ENCODE data around the gene BORCS5.
"Not testable (repeated sequence)": the region's sequence is repeated elsewhere in the genome, so short reads cannot be mapped to it uniquely, and the experiment has no call there.

The BORCS5 gene

GRCh38 chr12:12488823-12489550 lies 132.1 kb downstream of the BORCS5 start:
- DNase-seq (ENCODE audit: low read depth) = no peak

- DNase-seq (ENCODE audit: low read depth) = no peak
Measured at GRCh38 chr12:12491606-12492005, 134.7 kb downstream of the BORCS5 start.

- DNase-seq (ENCODE audit: low read depth) = no peak
Measured at GRCh38 chr12:12492547-12492946, 135.7 kb downstream of the BORCS5 start.

GRCh38 chr12:12495536-12495935 lies 138.7 kb downstream of the BORCS5 start:
- no peak for DNase-seq (ENCODE audit: low read depth)

- no peak for DNase-seq (ENCODE audit: low read depth)
Measured at GRCh38 chr12:12498210-12498609, 141.3 kb downstream of the BORCS5 start.

GRCh38 chr12:12499909-12500604 lies 143.2 kb downstream of the BORCS5 start:
- no peak for DNase-seq (ENCODE audit: low read depth)

GRCh38 chr12:12501121-12501520 lies 144.2 kb downstream of the BORCS5 start:
- DNase-seq (ENCODE audit: low read depth) = no peak

- not testable (repeated sequence) for DNase-seq (ENCODE audit: low read depth)
Measured at GRCh38 chr12:12502130-12502814, 145.4 kb downstream of the BORCS5 start.

GRCh38 chr12:12502815-12503151 lies 145.9 kb downstream of the BORCS5 start:
- DNase-seq (ENCODE audit: low read depth) = no peak

- DNase-seq (ENCODE audit: low read depth) = no peak
Measured at GRCh38 chr12:12503384-12504078, 146.7 kb downstream of the BORCS5 start.

- DNase-seq (ENCODE audit: low read depth) = peak; percentile 75
Measured at GRCh38 chr12:12505544-12506495, 148.9 kb downstream of the BORCS5 start.

GRCh38 chr12:12506496-12506890 lies 149.6 kb downstream of the BORCS5 start:
- DNase-seq (ENCODE audit: low read depth) = peak; percentile 23

GRCh38 chr12:12507121-12507520 lies 150.2 kb downstream of the BORCS5 start:
- DNase-seq (ENCODE audit: low read depth) = no peak

GRCh38 chr12:12508612-12509011 lies 151.7 kb downstream of the BORCS5 start:
- DNase-seq (ENCODE audit: low read depth) = peak; percentile 20

GRCh38 chr12:12510141-12510540 lies 153.3 kb downstream of the BORCS5 start:
- DNase-seq (ENCODE audit: low read depth) = peak; percentile 21

- DNase-seq (ENCODE audit: low read depth) = no peak
Measured at GRCh38 chr12:12510551-12510950, 153.7 kb downstream of the BORCS5 start.

- DNase-seq (ENCODE audit: low read depth) = no peak
Measured at GRCh38 chr12:12511021-12511783, 154.3 kb downstream of the BORCS5 start.

- no peak for DNase-seq (ENCODE audit: low read depth)
Measured at GRCh38 chr12:12511895-12512711, 155.2 kb downstream of the BORCS5 start.

- DNase-seq (ENCODE audit: low read depth) = no peak
Measured at GRCh38 chr12:12513416-12514006, 156.6 kb downstream of the BORCS5 start.

Data from GM04503 (cell line).